MCF 10A (cell line): ENCODE results near the gene SNTG2. TPM values are rescaled to one million over a fixed set of nuclear protein-coding genes. Genes with fewer than 3 reads are reported as not detected.

Experiments used
- BruUV-seq: library from RNA; stranded (reverse); fragments of 400-500 nt; replicated peaks from 2 replicates; lab custom pipeline; 2021; lab: Mats Ljungman, UMichigan
- CTCF ChIA-PET: fragments of 300-600 bp; sonication (Branson Sonifier 250); formaldehyde crosslinking; extraction: SDS; loops from one replicate; lab custom pipeline; 2021; ENCODE audit warnings: antibody characterized with exemption, inconsistent platforms; lab: Yijun Ruan, JAX
- POLR2A ChIA-PET: fragments of 300-600, 350-650 bp; sonication (Branson Sonifier 250); formaldehyde crosslinking; extraction: SDS; loops from one replicate; lab custom pipeline; 2020; ENCODE audit warnings: antibody characterized with exemption, inconsistent platforms; lab: Yijun Ruan, JAX
- DNase-seq: peaks from one replicate; pipeline ENCODE4 v3.0.0-alpha.2; 2018; ENCODE audit not compliant: unreplicated experiment
- H3K27ac Mint-ChIP-seq: one replicate; pipeline ENCODE4 v1.8.0; 2022; ENCODE audit warnings: mild to moderate bottlenecking, low read depth, mixed read lengths; ENCODE audit not compliant: unreplicated experiment
- H3K27me3 Mint-ChIP-seq: one replicate; pipeline ENCODE4 v1.8.0; 2022; ENCODE audit warnings: mixed read lengths; ENCODE audit not compliant: insufficient read depth, unreplicated experiment
- H3K36me3 Mint-ChIP-seq: one replicate; pipeline ENCODE4 v1.8.0; 2022; ENCODE audit warnings: mild to moderate bottlenecking, moderate library complexity, mixed read lengths; ENCODE audit not compliant: insufficient read depth, unreplicated experiment
- H3K4me1 Mint-ChIP-seq: one replicate; pipeline ENCODE4 v1.8.0; 2022; ENCODE audit warnings: mixed read lengths; ENCODE audit not compliant: insufficient read depth, unreplicated experiment
- H3K4me3 Mint-ChIP-seq: one replicate; pipeline ENCODE4 v1.8.0; 2022; ENCODE audit warnings: mild to moderate bottlenecking, moderate library complexity, mixed read lengths; ENCODE audit not compliant: unreplicated experiment
- H3K9me3 Mint-ChIP-seq: one replicate; pipeline ENCODE4 v1.8.0; 2022; ENCODE audit warnings: mixed read lengths; ENCODE audit not compliant: unreplicated experiment
- intact Hi-C: fragments of 100-400 bp; cut with micrococcal nuclease; formaldehyde crosslinking; loops from 2 replicates; pipeline ENCODE4 v1.14.1; 2022
- total RNA-seq: library from RNA; stranded (reverse); gene quantifications from 2 replicates; pipeline ENCODE4 v1.2.3, GENCODE V29; 2022
- TF ChIP-seq, protein P1 (sequence below): fragments of 200-600 bp; IDR thresholded peaks from one replicate; pipeline ENCODE4 v1.8.0; 2022; ENCODE audit warnings: antibody characterized with exemption, mild to moderate bottlenecking; ENCODE audit not compliant: unreplicated experiment

SNTG2 gene
- total RNA-seq, 1 experiment from 2014 or later = not detected

GRCh38 chr2:1068241-1068640 is 117.6 kb downstream of the SNTG2 start:
- POLR2A ChIA-PET = no interaction called here
- CTCF ChIA-PET = interaction anchor here (0.6 kb wide), 1 partner anchor 127 kb away, joined by 3 read pairs; no protein-coding TSS in a partner anchor

DNA sequence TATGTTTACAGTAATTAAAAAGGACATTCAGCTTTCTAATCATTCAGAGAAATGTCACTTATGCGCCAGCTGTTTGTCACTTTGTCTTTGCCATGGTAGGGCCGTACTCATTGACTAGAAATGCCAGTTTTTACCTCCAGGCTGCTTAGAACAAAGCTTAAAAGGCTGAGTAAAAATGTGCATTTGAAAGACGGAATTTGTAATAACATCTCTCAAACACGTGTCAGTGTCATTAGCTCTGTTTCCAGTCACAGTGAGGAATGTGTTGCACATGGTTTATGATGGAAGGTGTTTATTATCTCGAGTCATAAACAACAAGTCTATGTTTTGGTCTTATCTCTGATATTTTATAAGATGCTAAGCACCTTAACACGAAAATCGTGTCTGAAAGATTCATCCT is 118.2 kb downstream of the SNTG2 start:
- H3K4me1 Mint-ChIP-seq = no peaks in the 10 kb centered on the region
- ChIA-PET POLR2A (no interaction called here), CTCF (no interaction called here)
- H3K27ac Mint-ChIP-seq = no peak overlapping the region
- H3K27me3 Mint-ChIP-seq = no peaks in the 10 kb centered on the region
- H3K9me3 Mint-ChIP-seq = peaks cover 15% of the 10 kb centered on the region
- no peak for DNase-seq
- no peak overlapping the region for H3K4me3 Mint-ChIP-seq
- TF ChIP-seq, protein P1, sequence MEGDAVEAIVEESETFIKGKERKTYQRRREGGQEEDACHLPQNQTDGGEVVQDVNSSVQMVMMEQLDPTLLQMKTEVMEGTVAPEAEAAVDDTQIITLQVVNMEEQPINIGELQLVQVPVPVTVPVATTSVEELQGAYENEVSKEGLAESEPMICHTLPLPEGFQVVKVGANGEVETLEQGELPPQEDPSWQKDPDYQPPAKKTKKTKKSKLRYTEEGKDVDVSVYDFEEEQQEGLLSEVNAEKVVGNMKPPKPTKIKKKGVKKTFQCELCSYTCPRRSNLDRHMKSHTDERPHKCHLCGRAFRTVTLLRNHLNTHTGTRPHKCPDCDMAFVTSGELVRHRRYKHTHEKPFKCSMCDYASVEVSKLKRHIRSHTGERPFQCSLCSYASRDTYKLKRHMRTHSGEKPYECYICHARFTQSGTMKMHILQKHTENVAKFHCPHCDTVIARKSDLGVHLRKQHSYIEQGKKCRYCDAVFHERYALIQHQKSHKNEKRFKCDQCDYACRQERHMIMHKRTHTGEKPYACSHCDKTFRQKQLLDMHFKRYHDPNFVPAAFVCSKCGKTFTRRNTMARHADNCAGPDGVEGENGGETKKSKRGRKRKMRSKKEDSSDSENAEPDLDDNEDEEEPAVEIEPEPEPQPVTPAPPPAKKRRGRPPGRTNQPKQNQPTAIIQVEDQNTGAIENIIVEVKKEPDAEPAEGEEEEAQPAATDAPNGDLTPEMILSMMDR = no peak
- no TSS peak for BruUV-seq
- H3K36me3 Mint-ChIP-seq = no peaks in the 10 kb centered on the region
- intact Hi-C loops = no loop called here

More at GRCh38 chr2:1068241-1068640, 117.6 kb downstream of the SNTG2 start:
- intact Hi-C loops = no loop called here
- Mint-ChIP-seq H3K27ac (no peak overlapping the region), H3K4me3 (no peak overlapping the region), H3K36me3 (no peaks in the 10 kb centered on the region), H3K4me1 (no peaks in the 10 kb centered on the region), H3K9me3 (peaks cover 15% of the 10 kb centered on the region), H3K27me3 (no peaks in the 10 kb centered on the region)
- no TSS peak for BruUV-seq
- DNase-seq = no peak
- TF ChIP-seq, protein P1 = no peak

- no peaks in the 10 kb centered on the region for H3K36me3 Mint-ChIP-seq
- CTCF ChIA-PET = no interaction called here
- peaks cover 15% of the 10 kb centered on the region for H3K9me3 Mint-ChIP-seq
- no peak for DNase-seq
- BruUV-seq = no TSS peak
- no peaks in the 10 kb centered on the region for H3K4me1 Mint-ChIP-seq
- H3K4me3 Mint-ChIP-seq = no peak overlapping the region
- TF ChIP-seq, protein P1 = no peak
- POLR2A ChIA-PET = no interaction called here
- intact Hi-C loops = no loop called here
- H3K27ac Mint-ChIP-seq = no peak overlapping the region
- H3K27me3 Mint-ChIP-seq = no peaks in the 10 kb centered on the region
Measured at GRCh38 chr2:1069847-1070246, 119.2 kb downstream of the SNTG2 start.

DNA sequence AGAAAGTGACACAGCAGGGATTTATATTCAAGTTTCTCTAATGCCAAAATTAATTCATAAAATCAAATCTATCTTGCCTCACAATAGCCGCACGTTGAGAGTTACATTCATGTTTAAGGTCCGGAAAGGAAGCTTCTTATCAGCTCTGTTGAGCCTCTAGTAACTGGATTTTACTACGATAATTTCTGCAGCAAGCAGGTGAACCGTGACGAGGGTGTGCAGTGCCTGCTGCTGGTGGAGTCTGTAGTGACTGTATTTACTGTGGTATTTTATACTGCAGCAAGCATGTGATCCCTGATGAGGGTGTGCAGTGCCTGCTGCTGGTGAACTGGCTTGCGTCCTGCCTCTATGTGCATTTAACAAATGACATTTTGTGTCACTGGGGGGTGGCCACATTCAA is 120.0 kb downstream of the SNTG2 start:
- BruUV-seq = no TSS peak
- Mint-ChIP-seq H3K36me3 (no peaks in the 10 kb centered on the region), H3K9me3 (peaks cover 15% of the 10 kb centered on the region), H3K4me1 (no peaks in the 10 kb centered on the region), H3K27ac (no peak overlapping the region), H3K27me3 (no peaks in the 10 kb centered on the region), H3K4me3 (no peak overlapping the region)
- ChIA-PET POLR2A (no interaction called here), CTCF (no interaction called here)
- DNase-seq = no peak
- intact Hi-C loops = no loop called here
- TF ChIP-seq, protein P1 = no peak
